Gastrocnemius medialis (tissue), 4 donors: ENCODE measurements around the gene SCNN1A. TPM values are rescaled to one million over a fixed set of nuclear protein-coding genes. Genes with fewer than 3 reads are reported as not detected.
"Not testable (repeated sequence)": the region's sequence is repeated elsewhere in the genome, so short reads cannot be mapped to it uniquely, and the experiment has no call there.

Experiments
- ATAC-seq, 2 donors: fragments of 150-250 bp; one replicate each; pipeline ENCODE4 v1.9.1; 2016
- DNase-seq, 2 donors: peaks; one replicate each; pipeline ENCODE4 v3.0.0-alpha.2; 2019
- H3K27ac ChIP-seq, 4 donors: fragments of 200-600 bp; sonication (generic); 1 replicate in 1 of 4; 2 replicates in 3 of 4; pipeline ENCODE4 v1.5.1; 2016 to 2018; ENCODE audit warnings: mild to moderate bottlenecking in 2 of 4, moderate library complexity in 1 of 4
- H3K27me3 ChIP-seq, 3 donors: fragments of 200-600 bp; sonication (generic) in 2 of 3; 1 replicate in 1 of 3; 2 replicates in 2 of 3; pipeline versions ENCODE4 v1.5.1 to v1.6.0; 2016 to 2019; ENCODE audit warnings: mild to moderate bottlenecking in 1 of 3, moderate library complexity in 1 of 3
- H3K36me3 ChIP-seq, 2 donors: fragments of 200-600 bp; sonication (generic) in 1 of 2; one replicate each; pipeline ENCODE4 v1.5.1; 2017 to 2018
- H3K4me1 ChIP-seq, 2 donors: fragments of 200-600 bp; sonication (generic) in 1 of 2; one replicate each; pipeline ENCODE4 v1.5.1; 2016 to 2017; ENCODE audit warnings: mild to moderate bottlenecking in 2 of 2
- H3K4me3 ChIP-seq, 4 donors: fragments of 200-600 bp; sonication (generic) in 3 of 4; 1 replicate in 1 of 4; 2 replicates in 3 of 4; pipeline ENCODE4 v1.5.1; 2016 to 2019; ENCODE audit warnings: mild to moderate bottlenecking in 2 of 4
- H3K9me3 ChIP-seq, 3 donors: fragments of 200-600 bp; sonication (generic) in 2 of 3; 1 replicate in 1 of 3; 2 replicates in 2 of 3; pipeline ENCODE4 v1.5.1; 2016 to 2019
- CTCF ChIP-seq, 5 experiments: fragments of 450-650 bp in 3 of 5; fragments of 200-600 bp in 2 of 5; sonication (generic) in 2 of 5; IDR thresholded peaks in 4 of 5; conservative IDR thresholded peaks in 1 of 5; 1 replicate in 4 of 5; 2 replicates in 1 of 5; pipeline ENCODE4 v1.5.1; 2016 to 2019; ENCODE audit warnings: antibody characterized with exemption in 5 of 5, mild to moderate bottlenecking in 3 of 5, moderate library complexity in 3 of 5
- POLR2A ChIP-seq, 2 donors: fragments of 450-650 bp; IDR thresholded peaks; one replicate each; pipeline ENCODE4 v1.6.1; 2017; ENCODE audit warnings: antibody characterized with exemption in 2 of 2, mild to moderate bottlenecking in 2 of 2, moderate library complexity in 2 of 2
- in situ Hi-C, 4 donors: fragments of 200-750 bp; cut with MboI; loops; one replicate each; pipeline versions ENCODE4 v1.15.0 to v1.8.0; 2017; ENCODE audit warnings: low sequenced_read_pairs in 4 of 4
- intact Hi-C: fragments of 100-400 bp; cut with DNase I; formaldehyde crosslinking; loops from one replicate; pipeline ENCODE4 v1.15.1; 2023; ENCODE audit warnings: low total_unique reads
- total RNA-seq, 4 donors: library from RNA; depleted of rRNA; stranded (reverse); fragments of >200 nt; gene quantifications; one replicate each; pipeline versions ENCODE4 v1.1.0 to v1.2.3, GENCODE V29; 2016

The SCNN1A gene
- total RNA-seq, 4 donors from 2014 or later, result 0.20 to 2.0 (median 0.38) TPM; not detected in 1

- Histone ChIP-seq H3K27me3 (no peaks in the 10 kb centered on the region), H3K9me3 (no peaks in the 10 kb centered on the region), H3K27ac (peak overlapping the region; percentile 92 to 99 (median 96)), H3K36me3 (no peaks in the 10 kb centered on the region), H3K4me3 (peak overlapping the region; percentile 58 to 99 (median 81)), H3K4me1 (peaks cover 62 to 64% of the 10 kb centered on the region in 2 donors)
- TF ChIP-seq CTCF (IDR thresholded peaks at IDR 0.05 in 4 of 5, conservative IDR thresholded peaks at IDR 0.05 in 1 of 5), result no peak
- TF ChIP-seq POLR2A (IDR thresholded peaks at IDR 0.05), result no peak
- DNase-seq (no peak), ATAC-seq (no peak)
- intact Hi-C loops (loop anchor here (5.0 kb wide), 2 partner anchors 63 to 112 kb away; partner anchors contain the start of gene TAPBPL), in situ Hi-C loops (loop anchor here in 1 of 4 donors (25.0 kb wide), 1 partner anchor 122 kb away; the partner anchor contains the start of genes TAPBPL and VAMP1)
Measured at GRCh38 chr12:6340032-6340638, 35.2 kb downstream of the SCNN1A start.

GRCh38 chr12:6338955-6339354 is 36.4 kb downstream of the SCNN1A start:
- DNase-seq (no peak), ATAC-seq (no peak)
- Histone ChIP-seq H3K4me1 (peaks cover 72 to 76% of the 10 kb centered on the region in 2 donors), H3K27ac (peak overlapping the region; percentile 92 to 99 (median 96)), H3K4me3 (peak overlapping the region; percentile 58 to 99 (median 81)), H3K9me3 (no peaks in the 10 kb centered on the region), H3K36me3 (peaks cover 0 to 6% of the 10 kb centered on the region in 2 donors), H3K27me3 (no peaks in the 10 kb centered on the region)
- intact Hi-C loops, result loop anchor here (5.0 kb wide), 4 partner anchors 153 to 348 kb away; partner anchors contain the start of genes CHD4, MRPL51, NCAPD2 and ZNF384
- TF ChIP-seq POLR2A (IDR thresholded peaks at IDR 0.05) (no peak), CTCF (IDR thresholded peaks at IDR 0.05 in 4 of 5, conservative IDR thresholded peaks at IDR 0.05 in 1 of 5) (no peak)
- in situ Hi-C loops, result loop anchor here in 3 of 4 donors (5.0 to 25.0 kb wide), 6 partner anchors 38 to 203 kb away; partner anchors contain the start of genes LTBR (in 1 of the 3), SCNN1A (in 1 of the 3), TAPBPL (in 1 of the 3) and VAMP1 (in 1 of the 3)

GRCh38 chr12:6338536-6338935 is 36.8 kb downstream of the SCNN1A start:
- not testable (repeated sequence) for DNase-seq, H3K9me3 ChIP-seq, ATAC-seq, H3K27me3 ChIP-seq
- peak overlapping the region; percentile 58 to 99 (median 81) for H3K4me3 ChIP-seq
- peak overlapping the region; percentile 92 to 99 (median 96) for H3K27ac ChIP-seq
- peaks cover 72 to 75% of the 10 kb centered on the region in 2 donors for H3K4me1 ChIP-seq
- H3K36me3 ChIP-seq, result peaks cover 0 to 10% of the 10 kb centered on the region in 2 donors
- intact Hi-C loops, result loop anchor here (5.0 kb wide), 4 partner anchors 154 to 349 kb away; partner anchors contain the start of genes CHD4, MRPL51, NCAPD2 and ZNF384
- in situ Hi-C loops, result loop anchor here in 3 of 4 donors (5.0 to 25.0 kb wide), 6 partner anchors 39 to 204 kb away; partner anchors contain the start of genes LTBR (in 1 of the 3), SCNN1A (in 1 of the 3), TAPBPL (in 1 of the 3) and VAMP1 (in 1 of the 3)

- Histone ChIP-seq H3K27me3 (no peaks in the 10 kb centered on the region), H3K36me3 (peaks cover 0 to 16% of the 10 kb centered on the region in 2 donors), H3K9me3 (no peaks in the 10 kb centered on the region), H3K27ac (peak overlapping the region; percentile 92 to 99 (median 96)), H3K4me1 (peaks cover 67 to 69% of the 10 kb centered on the region in 2 donors), H3K4me3 (peak overlapping the region; percentile 58 to 99 (median 78))
- ATAC-seq, result no peak
- no peak for TF ChIP-seq CTCF (IDR thresholded peaks at IDR 0.05 in 4 of 5, conservative IDR thresholded peaks at IDR 0.05 in 1 of 5)
- TF ChIP-seq POLR2A (IDR thresholded peaks at IDR 0.05), result no peak
- in situ Hi-C loops, result loop anchor here in 3 of 4 donors (5.0 to 25.0 kb wide), 6 partner anchors 39 to 204 kb away; partner anchors contain the start of genes LTBR (in 1 of the 3), SCNN1A (in 1 of the 3), TAPBPL (in 1 of the 3) and VAMP1 (in 1 of the 3)
- intact Hi-C loops, result loop anchor here (2.0 to 5.0 kb wide), 5 partner anchors 154 to 349 kb away; partner anchors contain the start of genes CHD4, MRPL51, NCAPD2 and ZNF384
- DNase-seq, result no peak
Measured at GRCh38 chr12:6337958-6338433, 37.4 kb downstream of the SCNN1A start.
